Osteoblast (primary cell): Measurements from ENCODE around the gene NR1H3. TPM values are rescaled to one million over a fixed set of nuclear protein-coding genes. Genes with fewer than 3 reads are reported as not detected.

Experiments used
- DNase-seq: peaks from one replicate; pipeline ENCODE4 v3.0.0; 2011; ENCODE audit warnings: low spot score, mixed read lengths; ENCODE audit not compliant: insufficient read length; ENCODE audit errors: missing footprints
- H2AFZ ChIP-seq: 2 replicates; pipeline ENCODE4 v1.6.0; 2011; ENCODE audit warnings: mild to moderate bottlenecking, low read length
- H3K27ac ChIP-seq: 2 replicates; pipeline ENCODE4 v1.5.1; 2011; ENCODE audit warnings: mild to moderate bottlenecking, low read depth, low read length, moderate library complexity
- H3K27me3 ChIP-seq: 2 replicates; pipeline ENCODE4 v1.6.0; 2012; ENCODE audit warnings: mild to moderate bottlenecking, control low read depth, inconsistent platforms, low read length, moderate library complexity; ENCODE audit not compliant: insufficient read depth
- H3K36me3 ChIP-seq: 2 replicates; pipeline ENCODE4 v1.5.1; 2011; ENCODE audit warnings: mild to moderate bottlenecking, low read length, control low read depth, moderate library complexity; ENCODE audit not compliant: insufficient read depth
- H3K4me1 ChIP-seq: 2 replicates; pipeline ENCODE4 v1.5.1; 2011; ENCODE audit warnings: mild to moderate bottlenecking, low read length, control low read depth, moderate library complexity; ENCODE audit not compliant: insufficient read depth
- H3K4me2 ChIP-seq: 2 replicates; pipeline ENCODE4 v1.6.0; 2011; ENCODE audit warnings: mild to moderate bottlenecking, low read length; ENCODE audit not compliant: insufficient read depth
- H3K4me3 ChIP-seq: fragments of 200-600 bp; sonication (generic); 3 replicates; pipeline ENCODE4 v1.5.1; 2012; ENCODE audit warnings: mild to moderate bottlenecking, low read length, inconsistent platforms; ENCODE audit not compliant: insufficient read depth
- H3K79me2 ChIP-seq: 2 replicates; pipeline ENCODE4 v1.6.0; 2012; ENCODE audit warnings: mild to moderate bottlenecking, low read length, control low read depth, inconsistent platforms; ENCODE audit not compliant: insufficient read depth
- H3K9me3 ChIP-seq: 2 replicates; pipeline ENCODE4 v1.5.1; 2011; ENCODE audit warnings: low read depth, low read length, control low read depth
- H4K20me1 ChIP-seq: 2 replicates; pipeline ENCODE4 v1.6.0; 2012; ENCODE audit warnings: mild to moderate bottlenecking, low read length, control low read depth; ENCODE audit not compliant: insufficient read depth
- CTCF ChIP-seq: IDR thresholded peaks from 2 replicates; pipeline ENCODE4 v1.5.1; 2011; ENCODE audit warnings: mild to moderate bottlenecking, low read depth, low read length, moderate library complexity; ENCODE audit errors: extremely low read depth
- total RNA-seq: library from RNA; depleted of rRNA; stranded (reverse); fragments of >200 nt; gene quantifications from 2 replicates; pipeline ENCODE4 v1.2.3, GENCODE V29; 2012

The NR1H3 gene
- total RNA-seq, 1 donor, result 18.5 TPM

- Histone ChIP-seq H3K4me3 (no peak overlapping the region), H3K36me3 (peaks cover 56% of the 10 kb centered on the region), H4K20me1 (no peaks in the 10 kb centered on the region), H3K27ac (peak overlapping the region; percentile 29), H3K9me3 (no peaks in the 10 kb centered on the region), H2AFZ (no peak overlapping the region), H3K4me1 (peaks cover 7% of the 10 kb centered on the region), H3K79me2 (peaks cover 2% of the 10 kb centered on the region), H3K27me3 (no peaks in the 10 kb centered on the region), H3K4me2 (no peak overlapping the region)
- DNase-seq, result no peak
- no peak for TF ChIP-seq CTCF
These were observed 37.6 kb downstream of the NR1H3 start for GRCh38 chr11:47295385-47295784.

GRCh38 chr11:47296045-47296444 is 38.2 kb downstream of the NR1H3 start:
- H4K20me1 ChIP-seq, result no peaks in the 10 kb centered on the region
- DNase-seq, result peak; percentile 89
- H3K4me3 ChIP-seq, result no peak overlapping the region
- no peaks in the 10 kb centered on the region for H3K27me3 ChIP-seq
- H2AFZ ChIP-seq, result no peak overlapping the region
- H3K79me2 ChIP-seq, result peaks cover 2% of the 10 kb centered on the region
- H3K4me2 ChIP-seq, result no peak overlapping the region
- peak overlapping the region; percentile 29 for H3K27ac ChIP-seq
- H3K4me1 ChIP-seq, result peaks cover 7% of the 10 kb centered on the region
- peaks cover 51% of the 10 kb centered on the region for H3K36me3 ChIP-seq
- TF ChIP-seq CTCF, result no peak
- H3K9me3 ChIP-seq, result no peaks in the 10 kb centered on the region

- H3K27ac ChIP-seq, result no peak overlapping the region
- H3K4me2 ChIP-seq, result no peak overlapping the region
- no peaks in the 10 kb centered on the region for H3K9me3 ChIP-seq
- DNase-seq, result no peak
- no peaks in the 10 kb centered on the region for H3K27me3 ChIP-seq
- H3K36me3 ChIP-seq, result peaks cover 40% of the 10 kb centered on the region
- no peaks in the 10 kb centered on the region for H4K20me1 ChIP-seq
- no peak for TF ChIP-seq CTCF
- H3K79me2 ChIP-seq, result peaks cover 2% of the 10 kb centered on the region
- H3K4me1 ChIP-seq, result peaks cover 7% of the 10 kb centered on the region
- no peak overlapping the region for H3K4me3 ChIP-seq
- no peak overlapping the region for H2AFZ ChIP-seq
These were observed 41.3 kb downstream of the NR1H3 start for GRCh38 chr11:47299078-47299477.

GRCh38 chr11:47302853-47303252 is 45.1 kb downstream of the NR1H3 start:
- peaks cover 17% of the 10 kb centered on the region for H4K20me1 ChIP-seq
- peaks cover 7% of the 10 kb centered on the region for H3K79me2 ChIP-seq
- no peak overlapping the region for H3K4me3 ChIP-seq
- no peaks in the 10 kb centered on the region for H3K27me3 ChIP-seq
- peaks cover 12% of the 10 kb centered on the region for H3K4me1 ChIP-seq
- H2AFZ ChIP-seq, result no peak overlapping the region
- DNase-seq, result no peak
- TF ChIP-seq CTCF, result no peak
- no peak overlapping the region for H3K4me2 ChIP-seq
- no peak overlapping the region for H3K27ac ChIP-seq
- H3K9me3 ChIP-seq, result no peaks in the 10 kb centered on the region
- H3K36me3 ChIP-seq, result peaks cover 34% of the 10 kb centered on the region
